K562 (cell line): ENCODE data around the gene SMIM41. TPM values are rescaled to one million over a fixed set of nuclear protein-coding genes. Genes with fewer than 3 reads are reported as not detected.

ENCODE experiments used
- ATAC-seq: fragments of 200-7000 bp; cut with Tn5 transposase; 3 replicates; pipeline ENCODE4 v1.9.1; 2020; ENCODE audit warnings: moderate library complexity
- BruUV-seq: library from RNA; stranded (reverse); fragments of 400-500 nt; replicated peaks from 2 replicates; lab custom pipeline; 2021; lab: Mats Ljungman, UMichigan
- CTCF ChIA-PET: fragments of 300-600 bp; formaldehyde crosslinking; extraction: SDS; loops from one replicate; lab custom pipeline; 2021; ENCODE audit warnings: low intra/inter-chr PET ratio; lab: Yijun Ruan, JAX
- POLR2A ChIA-PET: fragments of 300-600, 350-650 bp; sonication (Branson Sonifier 250); formaldehyde crosslinking; extraction: SDS; loops from one replicate; lab custom pipeline; 2021; ENCODE audit warnings: antibody characterized with exemption, inconsistent platforms; lab: Yijun Ruan, JAX
- DNase-seq, 4 experiments: peaks; one replicate each; pipeline versions ENCODE4 v3.0.0 to v3.0.0-alpha.2; 2011 to 2018; ENCODE audit warnings: low spot score in 3 of 4, mixed read lengths in 3 of 4; ENCODE audit errors: extremely low read depth in 1 of 4
- FAIRE-seq: peaks from 2 replicates; lab custom pipeline; 2011; peaks lifted over from hg19 to GRCh38; lab: Jason Lieb, UNC
- H2AFZ ChIP-seq: 2 replicates; pipeline ENCODE4 v1.6.0; 2011; ENCODE audit warnings: low read depth, low read length, control low read depth, inconsistent platforms
- H3K27ac ChIP-seq: fragments of 200-600 bp; 3 replicates; pipeline ENCODE4 v1.8.0; 2011; ENCODE audit warnings: low read depth, mild to moderate bottlenecking, control low read depth, inconsistent platforms, low read length, moderate library complexity, mixed read lengths; ENCODE audit errors: extremely low read depth
- H3K27me3 ChIP-seq, 2 experiments: fragments of 300-600 bp in 1 of 2; 2 replicates in 1 of 2; 3 replicates in 1 of 2; pipeline versions ENCODE4 v1.6.0 to v1.8.0; 2011; ENCODE audit warnings: inconsistent platforms in 2 of 2, low read length in 2 of 2, mild to moderate bottlenecking in 1 of 2, mixed read lengths in 1 of 2, moderate library complexity in 1 of 2; ENCODE audit not compliant: control insufficient read depth in 2 of 2, insufficient read depth in 2 of 2
- H3K36me3 ChIP-seq: fragments of 300-600 bp; 3 replicates; pipeline ENCODE4 v1.8.0; 2011; ENCODE audit warnings: mild to moderate bottlenecking, low read length, inconsistent platforms; ENCODE audit not compliant: control insufficient read depth, insufficient read depth
- H3K4me1 ChIP-seq, 2 experiments: fragments of 200-600 bp in 1 of 2; replicated peaks in 1 of 2; 2 replicates in 1 of 2; 3 replicates in 1 of 2; pipeline versions ENCODE4 v1.5.1 to v1.8.0; 2011; ENCODE audit warnings: inconsistent platforms in 2 of 2, low read length in 2 of 2, mild to moderate bottlenecking in 1 of 2, mixed read lengths in 1 of 2, moderate library complexity in 1 of 2; ENCODE audit not compliant: control insufficient read depth in 2 of 2, insufficient read depth in 2 of 2
- H3K4me2 ChIP-seq: 2 replicates; pipeline ENCODE4 v1.6.1; 2011; ENCODE audit warnings: low read length, control low read depth, inconsistent platforms, mixed read lengths; ENCODE audit not compliant: insufficient read depth
- H3K4me3 ChIP-seq: fragments of 200-600 bp; sonication (generic), shearing (Covaris generic); 2 replicates; pipeline ENCODE4 v1.5.1; 2016; ENCODE audit warnings: control low read depth, inconsistent platforms
- H3K79me2 ChIP-seq: fragments of 200-600 bp; 3 replicates; pipeline ENCODE4 v1.8.0; 2011; ENCODE audit warnings: low read length, inconsistent platforms; ENCODE audit not compliant: control insufficient read depth, insufficient read depth
- H3K9ac ChIP-seq, 2 experiments: 2 replicates each; pipeline versions ENCODE4 v1.6.0 to v1.6.1; 2011; ENCODE audit warnings: low read depth in 2 of 2, low read length in 2 of 2, control low read depth in 1 of 2, inconsistent platforms in 1 of 2, mild to moderate bottlenecking in 1 of 2, mixed read lengths in 1 of 2; ENCODE audit not compliant: insufficient read depth in 1 of 2
- H3K9me1 ChIP-seq: one replicate; pipeline ENCODE4 v1.6.0; 2011; ENCODE audit warnings: inconsistent platforms, mild to moderate bottlenecking, low read length, moderate library complexity; ENCODE audit not compliant: control insufficient read depth, insufficient read depth
- H3K9me3 ChIP-seq: replicated peaks from 2 replicates; pipeline ENCODE4 v1.5.1; 2011; ENCODE audit warnings: low read depth, low read length, inconsistent platforms; ENCODE audit not compliant: control insufficient read depth, insufficient read depth
- H4K20me1 ChIP-seq: replicated peaks from 2 replicates; pipeline ENCODE4 v1.6.1; 2011; ENCODE audit warnings: low read length, inconsistent platforms, mixed read lengths; ENCODE audit not compliant: control insufficient read depth, insufficient read depth
- ARID3B ChIP-seq: fragments of 250-450 bp; sonication (Bioruptor Pico); IDR thresholded peaks from 2 replicates; pipeline ENCODE4 v1.4.0; 2020; ENCODE audit warnings: borderline replicate concordance
- ID3 ChIP-seq, 2 experiments: fragments of 250-450 bp in 1 of 2; fragments of 450-650 bp in 1 of 2; sonication (Bioruptor Pico) in 1 of 2; IDR thresholded peaks; 2 replicates each; pipeline versions ENCODE4 v1.6.1 to v1.8.0; 2016 to 2021; ENCODE audit warnings: mild to moderate bottlenecking in 2 of 2, moderate library complexity in 2 of 2, missing compliant biosample characterization in 1 of 2, missing genetic modification characterization in 1 of 2
- KAT2B ChIP-seq: IDR thresholded peaks from one replicate; pipeline ENCODE4 v1.6.1; 2012; ENCODE audit warnings: low read depth, mild to moderate bottlenecking, control low read depth, inconsistent platforms, low read length, moderate library complexity
- KDM4B ChIP-seq, 2 experiments: fragments of 450-650 bp in 1 of 2; sonication (generic) in 1 of 2; IDR thresholded peaks; 2 replicates each; pipeline ENCODE4 v1.6.1; 2016 to 2017; ENCODE audit warnings: borderline replicate concordance in 2 of 2, antibody characterized with exemption in 1 of 2, low read depth in 1 of 2, mild to moderate bottlenecking in 1 of 2
- KDM5B ChIP-seq: fragments of 200-600 bp; sonication (generic); IDR thresholded peaks from 2 replicates; pipeline ENCODE4 v1.6.1; 2012; ENCODE audit warnings: low read depth, mild to moderate bottlenecking, moderate library complexity, low read length, control low read depth, inconsistent platforms; ENCODE audit not compliant: insufficient replicate concordance
- STAT5B ChIP-seq: fragments of 250-450 bp; sonication (Bioruptor Pico); IDR thresholded peaks from 2 replicates; pipeline ENCODE4 v1.8.0; 2021; ENCODE audit warnings: mild to moderate bottlenecking, inconsistent platforms
- TEAD2 ChIP-seq: fragments of 450-650 bp; IDR thresholded peaks from 2 replicates; pipeline ENCODE4 v1.6.1; 2016; ENCODE audit warnings: missing genetic modification characterization, control low read depth, missing compliant biosample characterization
- ZBTB43 ChIP-seq: sonication (generic); formaldehyde crosslinking; IDR thresholded peaks from 2 replicates; pipeline ENCODE4 v1.8.0; 2023; ENCODE audit warnings: mild to moderate bottlenecking, missing genetic modification reagents
- ZC3H11A ChIP-seq: IDR thresholded peaks from 2 replicates; pipeline ENCODE4 v1.6.1; 2012; ENCODE audit warnings: low read depth, low read length, improper control_type of control experiment
- ZNF12 ChIP-seq: sonication (generic); formaldehyde crosslinking; IDR thresholded peaks from 2 replicates; pipeline ENCODE4 v1.4.0; 2020; ENCODE audit warnings: mild to moderate bottlenecking, missing genetic modification reagents
- ZNF134 ChIP-seq: fragments of 250-450 bp; sonication (Bioruptor Pico); conservative IDR thresholded peaks from 2 replicates; pipeline ENCODE4 v1.4.0; 2020
- ZNF311 ChIP-seq: fragments of 250-450 bp; sonication (Bioruptor Pico); IDR thresholded peaks from 2 replicates; pipeline ENCODE4 v1.4.0; 2020; ENCODE audit warnings: mild to moderate bottlenecking, moderate library complexity
- ZNF551 ChIP-seq: fragments of 250-450 bp; sonication (Bioruptor Pico); IDR thresholded peaks from 2 replicates; pipeline ENCODE4 v1.5.0; 2021; ENCODE audit warnings: mild to moderate bottlenecking, moderate library complexity
- ZNF766 ChIP-seq: fragments of 200-800 bp; sonication (Bioruptor generic); conservative IDR thresholded peaks from 2 replicates; pipeline ENCODE4 v1.6.1; 2016; ENCODE audit warnings: missing genetic modification characterization, missing compliant biosample characterization
- WGBS: fragments of 100-300 bp; shearing (Covaris generic); methylation state at CpG from one replicate; pipeline ENCODE4 v1.1.6; 2016; ENCODE audit warnings: low coverage, mixed read lengths; ENCODE audit not compliant: insufficient coverage; ENCODE audit errors: missing lambda C conversion rate; 5-methylcytosine and 5-hydroxymethylcytosine counted together
- in situ Hi-C: fragments of 300-500 bp; cut with MboI; formaldehyde crosslinking; loops from 4 replicates; pipeline ENCODE4 v1.15.0; 2018; ENCODE audit warnings: inconsistent platforms, mixed read lengths
- intact Hi-C: fragments of 100-400 bp; cut with micrococcal nuclease; formaldehyde crosslinking; loops from 2 replicates; pipeline ENCODE4 v1.14.2; 2022
- polyA plus RNA-seq, 8 experiments: library from polyadenylated mRNA; depleted of rRNA in 4 of 8; stranded (reverse) in 5 of 8; unstranded in 3 of 8; fragments of >200 nt; fragmentation: Nextera tagmentation in 2 of 8; fragmentation: Illumina TruSeq in 1 of 8; extraction: Ambion mirVana in 2 of 8; extraction: Trizol in 1 of 8; gene quantifications; 2 replicates each; pipeline versions ENCODE4 v1.2.1 to v1.2.3, GENCODE V29; 2011 to 2014; ENCODE audit warnings: inconsistent platforms in 1 of 8, missing spikeins in 1 of 8
- total RNA-seq, 7 experiments: library from RNA; depleted of rRNA in 6 of 7; stranded (reverse); fragments of >200 nt in 6 of 7; fragmentation: Illumina TruSeq in 2 of 7; extraction: Trizol in 2 of 7; gene quantifications; 2 replicates each; pipeline versions ENCODE4 v1.2.1 to v1.2.3, GENCODE V29; 2011 to 2021; ENCODE audit warnings: low replicate concordance in 1 of 7

The SMIM41 gene
- total and polyA plus RNA-seq, 9 of the 15 experiments (the other 6 are each of a cell fraction or from before 2014, with no cell fraction given) = not detected

- ChIA-PET POLR2A (interaction anchor here (0.6 to 1.4 kb wide), 3 partner anchors 17 to 62 kb away, joined by 3 to 4 read pairs (median 3); no protein-coding TSS in a partner anchor), CTCF (interaction anchor here (0.6 kb wide), 1 partner anchor 62 kb away, joined by 3 read pairs; no protein-coding TSS in a partner anchor)
- H3K27ac ChIP-seq = no peak overlapping the region
- BruUV-seq = no TSS peak
- no peak for FAIRE-seq
- 0 out of 2 replicates have a peak, but pooled peaks cover 6% of the 10 kb centered on the region for H4K20me1 ChIP-seq
- H2AFZ ChIP-seq = no peak overlapping the region
- in situ Hi-C loops = no loop called here
- no peaks in the 10 kb centered on the region for H3K9me3 ChIP-seq
- H3K4me3 ChIP-seq = no peak overlapping the region
- no peak overlapping the region; a peak in 1 of 4 replicates for H3K9ac ChIP-seq
- H3K27me3 ChIP-seq = peaks cover 43 to 76% of the 10 kb centered on the region in 2 experiments
- no peaks in the 10 kb centered on the region for H3K79me2 ChIP-seq
- no peak for ATAC-seq
- TF ChIP-seq ID3 (CRISPR knock-in tag; IDR thresholded peaks at IDR 0.05) (no peak), ID3 (tag; IDR thresholded peaks at IDR 0.05) (no peak), STAT5B (CRISPR knock-in tag) (no peak), ZNF134 (CRISPR knock-in tag) (no peak), ZNF12 (CRISPR knock-in tag) (no peak), ZNF311 (CRISPR knock-in tag) (no peak), ARID3B (CRISPR knock-in tag) (no peak), TEAD2 (tag) (no peak), ZBTB43 (CRISPR knock-in tag) (no peak), KAT2B (no peak), KDM5B (no peak), ZNF766 (CRISPR knock-in tag) (no peak), ZNF551 (CRISPR knock-in tag) (no peak), KDM4B (IDR thresholded peaks at IDR 0.05; ENCODE audit: borderline replicate concordance in 2 of 2, low read depth in 1 of 2) (no peak), ZC3H11A (no peak)
- intact Hi-C loops = no loop called here
- 1% methylated on average over 21 of the region's 22 CpGs for WGBS
- DNase-seq = no peak
- no peaks in the 10 kb centered on the region for H3K36me3 ChIP-seq
- H3K4me2 ChIP-seq = no peak overlapping the region
- no peaks in the 10 kb centered on the region for H3K9me1 ChIP-seq
- H3K4me1 ChIP-seq = peaks cover 0 to 5% of the 10 kb centered on the region in 2 experiments; a peak in 1 of 5 replicates
Measured at GRCh38 chr12:52086944-52087835, 7.7 kb downstream of the SMIM41 start.
